Liver (tissue), 9 donors: ENCODE data around the gene VSTM2L. TPM values are rescaled to one million over a fixed set of nuclear protein-coding genes. Genes with fewer than 3 reads are reported as not detected.

Experiments
- DNase-seq: peaks from one replicate; pipeline ENCODE4 v3.0.0-alpha.2; 2017; ENCODE audit warnings: low spot score
- H3K27ac ChIP-seq, 2 donors: one replicate each; pipeline ENCODE4 v1.7.0; 2013; ENCODE audit warnings: inconsistent platforms in 2 of 2, low read length in 2 of 2, control low read depth in 1 of 2, low read depth in 1 of 2, mild to moderate bottlenecking in 1 of 2
- H3K27me3 ChIP-seq, 4 donors: one replicate each; pipeline versions ENCODE4 v1.6.1 to v1.7.0; 2013; ENCODE audit warnings: low read length in 3 of 4, inconsistent platforms in 1 of 4, mild to moderate bottlenecking in 1 of 4, moderate library complexity in 1 of 4; ENCODE audit not compliant: control insufficient read depth in 4 of 4, insufficient read depth in 4 of 4
- H3K36me3 ChIP-seq, 4 donors: one replicate each; pipeline versions ENCODE4 v1.6.1 to v1.7.0; 2013; ENCODE audit warnings: low read length in 3 of 4, mild to moderate bottlenecking in 3 of 4, low read depth in 1 of 4, moderate library complexity in 1 of 4; ENCODE audit not compliant: control insufficient read depth in 4 of 4, insufficient read depth in 3 of 4
- H3K4me1 ChIP-seq, 4 donors: one replicate each; pipeline versions ENCODE4 v1.6.1 to v1.7.0; 2013; ENCODE audit warnings: low read length in 3 of 4, mild to moderate bottlenecking in 3 of 4, moderate library complexity in 1 of 4; ENCODE audit not compliant: control insufficient read depth in 4 of 4, insufficient read depth in 4 of 4
- H3K4me3 ChIP-seq, 3 donors: one replicate each; pipeline versions ENCODE4 v1.6.1 to v1.7.0; 2013; ENCODE audit warnings: low read length in 3 of 3, control low read depth in 1 of 3, low read depth in 1 of 3, mild to moderate bottlenecking in 1 of 3
- H3K9ac ChIP-seq, 2 donors: one replicate each; pipeline ENCODE4 v1.7.0; 2013; ENCODE audit warnings: low read length in 2 of 2, mild to moderate bottlenecking in 2 of 2, moderate library complexity in 2 of 2, control low read depth in 1 of 2, low read depth in 1 of 2
- H3K9me3 ChIP-seq, 4 donors: one replicate each; pipeline versions ENCODE4 v1.6.1 to v1.7.0; 2013; ENCODE audit warnings: low read length in 3 of 4; ENCODE audit not compliant: control insufficient read depth in 4 of 4
- ATF3 ChIP-seq: IDR thresholded peaks from 2 replicates; pipeline ENCODE4 v1.6.1; 2016; ENCODE audit warnings: antibody characterized with exemption
- CTCF ChIP-seq: fragments of 150-350 bp; IDR thresholded peaks from 2 replicates; pipeline ENCODE4 v1.5.1; 2017; ENCODE audit warnings: improper control_type of control experiment, low read depth, low read length; ENCODE audit not compliant: missing input control
- EGR1 ChIP-seq, 2 donors: IDR thresholded peaks; 2 replicates each; pipeline ENCODE4 v1.6.1; 2016 to 2018; ENCODE audit warnings: antibody characterized with exemption in 2 of 2, low read depth in 2 of 2
- FOXA1 ChIP-seq: IDR thresholded peaks from 2 replicates; pipeline ENCODE4 v1.6.1; 2016; ENCODE audit warnings: antibody characterized with exemption
- FOXA2 ChIP-seq: IDR thresholded peaks from 2 replicates; pipeline ENCODE4 v1.6.1; 2016; ENCODE audit warnings: antibody characterized with exemption
- GABPA ChIP-seq, 2 donors: IDR thresholded peaks in 1 of 2; conservative IDR thresholded peaks in 1 of 2; 2 replicates each; pipeline ENCODE4 v1.6.1; 2016; ENCODE audit warnings: antibody characterized with exemption in 2 of 2, mild to moderate bottlenecking in 1 of 2, moderate library complexity in 1 of 2
- HNF4A ChIP-seq, 2 donors: conservative IDR thresholded peaks; 2 replicates each; pipeline ENCODE4 v1.6.1; 2016; ENCODE audit warnings: antibody characterized with exemption in 2 of 2, mild to moderate bottlenecking in 2 of 2
- JUND ChIP-seq, 2 donors: IDR thresholded peaks; 2 replicates each; pipeline ENCODE4 v1.6.1; 2016; ENCODE audit warnings: antibody characterized with exemption in 2 of 2
- MAX ChIP-seq: IDR thresholded peaks from 2 replicates; pipeline ENCODE4 v1.6.1; 2016; ENCODE audit warnings: antibody characterized with exemption
- NR2F2 ChIP-seq: IDR thresholded peaks from 2 replicates; pipeline ENCODE4 v1.6.1; 2016; ENCODE audit warnings: antibody characterized with exemption
- RAD21 ChIP-seq, 2 donors: IDR thresholded peaks; 2 replicates each; pipeline ENCODE4 v1.6.1; 2016; ENCODE audit warnings: antibody characterized with exemption in 2 of 2, mild to moderate bottlenecking in 2 of 2
- REST ChIP-seq: IDR thresholded peaks from 2 replicates; pipeline ENCODE4 v1.6.1; 2016; ENCODE audit warnings: antibody characterized with exemption, mild to moderate bottlenecking
- RXRA ChIP-seq, 2 donors: IDR thresholded peaks; 2 replicates each; pipeline ENCODE4 v1.6.1; 2017 to 2018; ENCODE audit warnings: antibody characterized with exemption in 2 of 2, mild to moderate bottlenecking in 1 of 2
- SP1 ChIP-seq: IDR thresholded peaks from 2 replicates; pipeline ENCODE4 v1.6.1; 2018; ENCODE audit warnings: antibody characterized with exemption, mild to moderate bottlenecking
- YY1 ChIP-seq: IDR thresholded peaks from 2 replicates; pipeline ENCODE4 v1.6.1; 2016; ENCODE audit warnings: antibody characterized with exemption, mild to moderate bottlenecking
- ZBTB33 ChIP-seq: IDR thresholded peaks from 2 replicates; pipeline ENCODE4 v1.6.1; 2016; ENCODE audit warnings: antibody characterized with exemption
- WGBS: extraction: QIAGEN DNeasy Blood & Tissue Kit; methylation state at CpG from one replicate; pipeline ENCODE4 v1.1.7; 2013; 5-methylcytosine and 5-hydroxymethylcytosine counted together
- polyA plus RNA-seq, 2 donors: library from polyadenylated mRNA; stranded (reverse) in 1 of 2; unstranded in 1 of 2; fragments of 200-250 nt in 1 of 2; fragments of >200 nt in 1 of 2; fragmentation: Nextera tagmentation in 1 of 2; extraction: Ambion mirVana in 1 of 2; gene quantifications; one replicate each; pipeline versions ENCODE4 v1.2.1 to v1.2.3, GENCODE V29; 2013 to 2015
- total RNA-seq, 2 donors: library from RNA; depleted of rRNA; stranded (reverse); fragments of >200 nt; gene quantifications; one replicate each; pipeline ENCODE4 v1.2.3, GENCODE V29; 2014
- donor health status: healthy.
- donor health status: healthy.
- donor health status: healthy.
- donor health status: healthy.
- donor health status: healthy.

VSTM2L gene
- total and polyA plus RNA-seq, 4 donors, result 0.31 to 0.79 (median 0.56) TPM

- H3K4me3 ChIP-seq, result no peak overlapping the region
- peaks cover 0 to 2% (median 0%) of the 10 kb centered on the region in 4 donors for H3K9me3 ChIP-seq
- H3K9ac ChIP-seq, result no peak overlapping the region
- no peaks in the 10 kb centered on the region for H3K27me3 ChIP-seq
- 86% methylated on average over 11 of the region's 11 CpGs for WGBS
- no peaks in the 10 kb centered on the region for H3K4me1 ChIP-seq
- TF ChIP-seq GABPA (IDR thresholded peaks at IDR 0.05 in 1 of 2, conservative IDR thresholded peaks at IDR 0.05 in 1 of 2) (no peak), HNF4A (conservative IDR thresholded peaks at IDR 0.05) (no peak), ZBTB33 (no peak)
- no peaks in the 10 kb centered on the region for H3K36me3 ChIP-seq
- DNase-seq, result peak; percentile 23
- H3K27ac ChIP-seq, result no peak overlapping the region
Observed at GRCh38 chr20:37944456-37944981, 41.6 kb downstream of the VSTM2L start.

GRCh38 chr20:37945091-37945547 is 42.2 kb downstream of the VSTM2L start:
- TF ChIP-seq FOXA2 (no peak), MAX (no peak), YY1 (no peak), FOXA1 (no peak), HNF4A (conservative IDR thresholded peaks at IDR 0.05) (no peak), ATF3 (no peak), REST (no peak), RAD21 (IDR thresholded peaks at IDR 0.05) (no peak), ZBTB33 (no peak), NR2F2 (no peak), JUND (IDR thresholded peaks at IDR 0.05) (no peak), SP1 (no peak), EGR1 (IDR thresholded peaks at IDR 0.05; ENCODE audit: low read depth in 2 of 2) (no peak), RXRA (IDR thresholded peaks at IDR 0.05) (no peak), CTCF (no peak)
- WGBS, result 53% methylated on average over 11 of the region's 11 CpGs

More at GRCh38 chr20:37945091-37945547, 42.2 kb downstream of the VSTM2L start:
- Histone ChIP-seq H3K27ac (no peak overlapping the region), H3K4me1 (no peaks in the 10 kb centered on the region), H3K36me3 (no peaks in the 10 kb centered on the region), H3K9me3 (peaks cover 0 to 2% (median 0%) of the 10 kb centered on the region in 4 donors), H3K4me3 (no peak overlapping the region), H3K9ac (no peak overlapping the region), H3K27me3 (no peaks in the 10 kb centered on the region)
- DNase-seq, result peak; percentile 28
